SJSA1 (cell line): ENCODE measurements around the gene CHST8. TPM values are rescaled to one million over a fixed set of nuclear protein-coding genes. Genes with fewer than 3 reads are reported as not detected.
"Not testable (repeated sequence)": the region's sequence is repeated elsewhere in the genome, so short reads cannot be mapped to it uniquely, and the experiment has no call there.

Source experiments
- DNase-seq, 2 experiments: peaks; one replicate each; pipeline ENCODE4 v3.0.0-alpha.2; 2015 to 2020; ENCODE audit warnings: low spot score in 2 of 2, low read depth in 1 of 2
- H3K27ac ChIP-seq: fragments of 250-450 bp; sonication (Bioruptor Pico); 2 replicates; pipeline ENCODE4 v1.5.1; 2020; ENCODE audit warnings: mild to moderate bottlenecking, moderate library complexity
- H3K27me3 ChIP-seq: fragments of 250-450 bp; sonication (Bioruptor Pico); replicated peaks from 2 replicates; pipeline ENCODE4 v1.5.1; 2020; ENCODE audit warnings: mild to moderate bottlenecking, moderate library complexity
- H3K36me3 ChIP-seq: fragments of 250-450 bp; sonication (Bioruptor Pico); 2 replicates; pipeline ENCODE4 v1.5.1; 2020; ENCODE audit warnings: mild to moderate bottlenecking
- H3K4me1 ChIP-seq: fragments of 250-450 bp; sonication (Bioruptor Pico); replicated peaks from 2 replicates; pipeline ENCODE4 v1.6.1; 2021; ENCODE audit warnings: mild to moderate bottlenecking
- H3K4me3 ChIP-seq: fragments of 250-450 bp; sonication (Bioruptor Pico); 2 replicates; pipeline ENCODE4 v1.5.1; 2020; ENCODE audit warnings: mild to moderate bottlenecking
- H3K9me3 ChIP-seq: fragments of 250-450 bp; sonication (Bioruptor Pico); replicated peaks from 2 replicates; pipeline ENCODE4 v1.5.1; 2020; ENCODE audit warnings: mild to moderate bottlenecking
- total RNA-seq: library from RNA; depleted of rRNA; stranded (reverse); fragments of >200 nt; shearing (Covaris generic); gene quantifications from 2 replicates; pipeline ENCODE4 v1.2.3, GENCODE V29; 2014

Gene CHST8
- total RNA-seq, 1 experiment from 2014 or later, result not detected

- H3K9me3 ChIP-seq, result no peaks in the 10 kb centered on the region
- H3K27me3 ChIP-seq, result no peaks in the 10 kb centered on the region
- H3K4me1 ChIP-seq, result no peaks in the 10 kb centered on the region
- H3K27ac ChIP-seq, result no peak overlapping the region
- DNase-seq, result no peak
- no peaks in the 10 kb centered on the region; the same call in 1 of the 2 replicates for H3K36me3 ChIP-seq
- H3K4me3 ChIP-seq, result no peak overlapping the region
Observed at GRCh38 chr19:33811246-33811645, 189.5 kb downstream of the CHST8 start.

- no peaks in the 10 kb centered on the region for H3K4me1 ChIP-seq
- H3K27ac ChIP-seq, result no peak overlapping the region
- no peaks in the 10 kb centered on the region for H3K9me3 ChIP-seq
- H3K27me3 ChIP-seq, result no peaks in the 10 kb centered on the region
- H3K4me3 ChIP-seq, result no peak overlapping the region
- DNase-seq, result no peak
- no peaks in the 10 kb centered on the region; the same call in 1 of the 2 replicates for H3K36me3 ChIP-seq
Observed at GRCh38 chr19:33811736-33812387, 190.1 kb downstream of the CHST8 start.

- Histone ChIP-seq H3K4me3 (no peak overlapping the region), H3K9me3 (no peaks in the 10 kb centered on the region), H3K27me3 (no peaks in the 10 kb centered on the region), H3K27ac (no peak overlapping the region), H3K4me1 (no peaks in the 10 kb centered on the region), H3K36me3 (no peaks in the 10 kb centered on the region)
- DNase-seq, result no peak
Observed at GRCh38 chr19:33812388-33813330, 190.9 kb downstream of the CHST8 start.

- Histone ChIP-seq H3K4me3 (no peak overlapping the region), H3K4me1 (no peaks in the 10 kb centered on the region), H3K36me3 (no peaks in the 10 kb centered on the region), H3K9me3 (no peaks in the 10 kb centered on the region), H3K27ac (no peak overlapping the region), H3K27me3 (no peaks in the 10 kb centered on the region)
- DNase-seq, result no peak
Observed at GRCh38 chr19:33813391-33814101, 191.8 kb downstream of the CHST8 start.

- H3K4me3 ChIP-seq, result no peak overlapping the region
- no peak for DNase-seq
- H3K36me3 ChIP-seq, result no peaks in the 10 kb centered on the region
- no peaks in the 10 kb centered on the region for H3K27me3 ChIP-seq
- no peak overlapping the region for H3K27ac ChIP-seq
- H3K4me1 ChIP-seq, result no peaks in the 10 kb centered on the region
- no peaks in the 10 kb centered on the region for H3K9me3 ChIP-seq
Observed at GRCh38 chr19:33814181-33815165, 192.7 kb downstream of the CHST8 start.

- no peak for DNase-seq
- Histone ChIP-seq H3K27me3 (no peaks in the 10 kb centered on the region), H3K4me3 (no peak overlapping the region), H3K9me3 (no peaks in the 10 kb centered on the region), H3K4me1 (no peaks in the 10 kb centered on the region), H3K36me3 (no peaks in the 10 kb centered on the region), H3K27ac (no peak overlapping the region)
Observed at GRCh38 chr19:33815380-33816340, 193.9 kb downstream of the CHST8 start.

- Histone ChIP-seq H3K27me3 (no peaks in the 10 kb centered on the region), H3K4me1 (no peaks in the 10 kb centered on the region), H3K9me3 (no peaks in the 10 kb centered on the region), H3K27ac (no peak overlapping the region), H3K36me3 (no peaks in the 10 kb centered on the region), H3K4me3 (no peak overlapping the region)
- no peak for DNase-seq
Observed at GRCh38 chr19:33818411-33818810, 196.7 kb downstream of the CHST8 start.

- H3K4me3 ChIP-seq, H3K9me3 ChIP-seq, H3K27me3 ChIP-seq, H3K27ac ChIP-seq, H3K36me3 ChIP-seq, H3K4me1 ChIP-seq, DNase-seq: not testable (repeated sequence)
Observed at GRCh38 chr19:33819078-33819477, 197.3 kb downstream of the CHST8 start.

GRCh38 chr19:33819506-33819879 lies 197.7 kb downstream of the CHST8 start:
- no peak overlapping the region for H3K4me3 ChIP-seq
- no peaks in the 10 kb centered on the region for H3K9me3 ChIP-seq
- H3K27me3 ChIP-seq, result no peaks in the 10 kb centered on the region
- H3K4me1 ChIP-seq, result no peaks in the 10 kb centered on the region
- no peak overlapping the region for H3K27ac ChIP-seq
- H3K36me3 ChIP-seq, result no peaks in the 10 kb centered on the region
- no peak for DNase-seq

- DNase-seq, result no peak
Observed at GRCh38 chr19:33819880-33820781, 198.4 kb downstream of the CHST8 start.

GRCh38 chr19:33821871-33822270 lies 200.1 kb downstream of the CHST8 start:
- Histone ChIP-seq H3K36me3 (no peaks in the 10 kb centered on the region), H3K9me3 (no peaks in the 10 kb centered on the region), H3K27ac (no peak overlapping the region), H3K4me3 (no peak overlapping the region), H3K4me1 (no peaks in the 10 kb centered on the region), H3K27me3 (no peaks in the 10 kb centered on the region)
- DNase-seq, result no peak

More at GRCh38 chr19:33819880-33820781, 198.4 kb downstream of the CHST8 start:
- Histone ChIP-seq H3K27ac (no peak overlapping the region), H3K4me3 (no peak overlapping the region), H3K36me3 (no peaks in the 10 kb centered on the region), H3K4me1 (no peaks in the 10 kb centered on the region), H3K27me3 (no peaks in the 10 kb centered on the region), H3K9me3 (no peaks in the 10 kb centered on the region)
